GM20431 (cell line): ENCODE results near the gene FBLN2.

Source experiments
- in situ Hi-C: fragments of 300-500 bp; cut with MseI, MboI; formaldehyde crosslinking; loops from one replicate; pipeline ENCODE4 v1.15.0; 2020; ENCODE audit warnings: low sequenced_read_pairs; ENCODE audit not compliant: unreplicated experiment

Gene FBLN2

DNA sequence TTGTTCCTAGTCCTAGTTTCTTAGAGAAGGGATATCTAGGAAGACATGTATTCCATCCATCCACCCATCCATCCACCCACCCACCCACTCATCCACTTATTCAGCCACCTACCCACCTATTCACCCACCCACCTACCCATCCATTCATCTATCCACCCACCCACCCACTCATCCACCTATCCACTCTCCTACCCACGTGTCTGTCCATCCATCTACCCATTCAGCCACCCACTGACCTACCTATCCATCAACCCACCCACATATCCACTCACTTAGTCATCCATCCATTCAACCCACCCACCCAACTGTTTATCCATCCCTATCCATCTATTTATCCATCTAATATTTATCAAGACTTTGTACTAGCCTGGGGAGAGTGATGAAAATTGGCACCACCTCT is 120.5 kb downstream of the FBLN2 start:
- in situ Hi-C loops = loop anchor here (25.0 kb wide), 1 partner anchor 218 kb away; the partner anchor contains the start of gene WNT7A

GRCh38 chr3:13670292-13670691 is 121.4 kb downstream of the FBLN2 start:
- in situ Hi-C loops = loop anchor here (25.0 kb wide), 1 partner anchor 217 kb away; the partner anchor contains the start of gene WNT7A

GRCh38 chr3:13671482-13672233 is 122.7 kb downstream of the FBLN2 start:
- in situ Hi-C loops = loop anchor here (25.0 kb wide), 1 partner anchor 216 kb away; the partner anchor contains the start of gene WNT7A

DNA sequence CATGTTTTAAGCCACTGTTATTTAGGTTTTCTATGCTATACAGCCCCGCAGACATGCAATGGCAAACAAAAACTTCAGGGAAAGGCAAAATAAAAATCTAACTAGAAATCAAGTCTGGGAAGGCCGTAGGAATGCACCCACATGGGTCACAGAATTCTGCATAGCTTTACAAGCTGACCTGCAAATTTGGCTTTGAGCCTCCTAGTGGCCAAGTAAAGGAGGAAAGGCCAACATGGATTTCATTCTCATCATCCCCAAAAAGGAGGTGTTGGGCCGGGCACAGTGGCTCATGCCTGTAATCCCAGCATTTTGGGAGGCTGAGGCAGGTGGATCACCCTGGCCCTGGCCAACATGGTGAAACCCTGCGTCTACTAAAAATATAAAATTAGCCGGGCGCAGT is 124.3 kb downstream of the FBLN2 start:
- in situ Hi-C loops = loop anchor here (25.0 kb wide), 1 partner anchor 214 kb away; the partner anchor contains the start of gene WNT7A

DNA sequence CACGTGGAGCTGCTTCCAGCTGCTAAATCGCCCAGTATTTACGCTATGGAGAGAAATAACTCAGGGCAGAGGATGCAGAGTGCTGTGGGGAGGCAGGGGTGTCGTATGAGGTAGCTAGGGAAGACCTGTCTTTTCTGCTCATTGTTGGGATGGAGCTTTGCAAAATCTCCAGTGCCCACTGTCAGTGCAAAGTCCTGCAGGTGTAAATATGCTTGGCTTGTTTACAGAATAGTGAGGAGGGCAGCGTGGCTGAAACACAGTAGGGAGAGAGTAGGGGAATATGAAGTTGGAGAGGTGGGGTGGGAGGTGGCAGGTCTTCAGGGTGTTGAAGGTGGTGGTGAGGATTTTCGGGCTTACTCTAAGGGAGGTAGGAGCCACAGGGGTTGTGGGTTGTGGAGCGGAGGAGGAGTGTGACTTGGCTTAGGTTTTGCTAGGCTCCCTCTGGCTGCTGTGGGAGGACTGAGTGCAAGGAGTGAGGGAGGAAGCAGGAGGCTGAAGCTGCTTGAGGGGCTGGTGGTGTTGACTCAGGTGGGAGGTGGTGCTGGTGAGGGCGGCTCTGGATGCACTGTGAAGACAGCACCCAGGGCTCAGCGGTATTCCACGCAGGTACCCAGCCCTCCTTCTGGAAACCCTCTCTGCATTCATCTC is 125.7 kb downstream of the FBLN2 start:
- in situ Hi-C loops = loop anchor here (25.0 kb wide), 1 partner anchor 213 kb away; the partner anchor contains the start of gene WNT7A

DNA sequence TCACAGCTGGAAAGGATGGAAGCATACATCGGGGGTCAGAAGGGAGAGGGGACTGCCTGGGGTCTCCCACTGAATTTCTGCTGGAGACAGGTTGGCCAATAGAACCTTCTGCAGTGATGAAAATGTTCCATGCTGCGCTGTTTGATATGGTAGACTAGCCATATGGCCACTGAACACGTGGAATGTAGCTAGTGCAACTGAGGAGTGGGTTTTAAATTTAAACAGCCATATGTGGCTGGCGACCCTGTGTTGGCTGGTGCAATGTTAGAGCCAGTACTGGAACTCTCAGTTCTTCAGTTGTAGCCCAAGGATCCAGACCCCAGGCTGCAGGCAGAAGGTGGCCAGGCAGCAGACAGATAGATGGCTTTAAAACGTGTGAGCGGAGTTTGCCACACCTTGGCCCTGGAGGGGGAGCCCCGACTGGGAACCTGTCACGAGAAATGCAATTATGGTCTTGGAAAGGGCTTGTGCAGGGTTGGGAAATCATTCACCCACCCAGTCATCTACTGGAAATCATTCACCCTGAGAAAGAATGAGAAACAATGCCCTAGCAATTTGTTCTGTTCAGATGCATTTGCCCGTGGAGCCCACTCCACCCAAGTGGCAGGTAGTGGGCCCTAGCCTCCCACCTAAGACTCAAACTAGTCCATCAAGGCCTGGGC is 127.6 kb downstream of the FBLN2 start:
- in situ Hi-C loops = no loop called here

GRCh38 chr3:13677272-13677671 is 128.3 kb downstream of the FBLN2 start:
- in situ Hi-C loops = no loop called here

DNA sequence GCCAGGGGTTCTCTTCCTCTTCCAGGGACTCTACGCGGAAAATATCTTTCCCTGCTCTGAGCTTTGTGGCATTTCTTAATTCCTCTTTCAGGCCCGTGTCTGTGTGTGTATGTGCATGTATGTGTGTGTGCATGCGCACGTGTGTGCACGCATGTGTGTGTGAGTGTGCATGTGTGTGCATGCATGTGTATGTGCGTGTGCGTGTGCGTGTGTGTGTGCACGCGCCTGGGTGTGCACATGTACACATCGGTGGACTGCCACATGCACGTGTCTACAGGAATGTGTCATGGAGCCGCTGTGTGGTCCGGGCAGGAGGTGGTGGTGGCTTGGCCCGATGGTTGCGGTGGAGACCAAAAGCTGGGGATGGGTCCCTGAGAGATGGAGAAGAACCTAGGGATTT is 133.0 kb downstream of the FBLN2 start:
- in situ Hi-C loops = no loop called here

- in situ Hi-C loops = no loop called here
Observed at GRCh38 chr3:13682331-13683013, 133.5 kb downstream of the FBLN2 start.

DNA sequence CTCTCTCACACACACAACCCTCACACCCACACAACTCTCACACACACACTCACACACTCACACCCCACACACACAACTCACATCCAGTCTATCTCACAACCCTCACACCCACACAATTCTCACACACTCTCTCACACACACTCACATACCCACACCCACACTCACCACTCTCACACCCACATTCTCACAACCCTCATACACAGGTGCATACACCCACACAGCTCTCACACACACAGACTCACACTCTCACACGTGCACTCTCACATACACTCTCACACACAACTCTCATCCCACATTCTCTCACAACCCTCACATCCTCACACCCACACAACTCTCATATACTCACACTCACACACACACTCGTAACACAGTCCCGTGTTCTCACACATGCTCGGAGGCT is 134.4 kb downstream of the FBLN2 start:
- in situ Hi-C loops = no loop called here

- in situ Hi-C loops = no loop called here
Observed at GRCh38 chr3:13683772-13684171, 134.8 kb downstream of the FBLN2 start.

GRCh38 chr3:13684350-13684749 is 135.4 kb downstream of the FBLN2 start:
- in situ Hi-C loops = no loop called here

- in situ Hi-C loops = no loop called here
Observed at GRCh38 chr3:13684854-13685253, 135.9 kb downstream of the FBLN2 start.

DNA sequence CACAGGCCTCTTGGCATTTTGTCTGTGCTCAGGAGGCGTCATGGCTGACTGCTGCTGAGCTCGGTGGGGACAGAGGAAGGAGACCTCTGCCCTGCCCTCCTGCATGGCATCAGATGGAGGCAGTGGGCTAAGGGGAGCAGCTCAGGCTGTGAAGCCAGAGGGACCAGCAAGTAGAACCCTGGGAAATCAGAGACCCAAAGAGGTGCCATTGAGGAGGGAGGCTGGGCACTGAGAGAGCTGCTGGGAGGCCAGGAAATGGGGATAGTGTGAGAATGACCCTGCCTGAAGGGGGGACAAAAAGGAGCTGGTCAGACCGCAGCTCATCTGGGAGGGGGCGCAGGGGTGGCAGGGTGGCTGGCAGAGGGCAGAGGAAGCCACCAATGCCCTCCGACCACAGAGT is 136.8 kb downstream of the FBLN2 start:
- in situ Hi-C loops = no loop called here

DNA sequence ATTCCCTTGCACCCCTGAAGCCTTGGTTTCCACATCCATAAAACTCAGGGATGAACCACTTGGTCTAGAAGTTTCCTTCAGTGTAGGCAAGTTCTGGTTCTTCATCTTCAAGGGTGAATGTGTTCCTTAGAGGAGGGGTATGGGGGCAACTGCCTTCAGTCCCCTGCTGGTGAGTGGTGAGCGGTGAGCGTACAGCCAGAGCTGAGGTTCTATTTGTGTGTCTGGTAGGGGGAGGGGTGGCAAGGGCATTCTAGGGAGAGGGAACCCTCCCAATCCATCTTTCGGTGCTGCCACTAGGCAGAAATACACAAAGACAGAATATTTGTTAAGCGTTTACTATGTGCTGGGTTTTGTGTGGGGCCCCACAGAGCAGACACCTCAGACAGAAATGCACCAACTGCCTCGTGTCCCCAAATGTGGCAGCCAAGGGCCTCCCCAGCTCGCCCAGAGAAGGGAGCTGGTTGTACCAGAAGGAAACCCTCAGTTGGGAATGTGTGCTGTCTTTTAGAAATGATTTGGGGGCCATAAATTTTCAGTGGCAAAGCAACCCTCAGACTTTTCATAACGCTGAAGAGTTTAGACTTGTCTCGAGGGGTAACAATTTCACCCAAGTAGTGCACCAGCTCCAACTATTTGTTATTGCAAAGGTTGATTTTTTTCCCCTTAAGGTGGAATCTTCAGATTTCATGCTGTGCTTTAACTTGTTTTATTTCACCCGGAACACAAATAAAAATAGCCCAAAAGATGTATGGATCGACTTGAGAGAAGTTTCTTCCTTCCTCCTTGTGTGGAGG is 137.6 kb downstream of the FBLN2 start:
- in situ Hi-C loops = no loop called here

DNA sequence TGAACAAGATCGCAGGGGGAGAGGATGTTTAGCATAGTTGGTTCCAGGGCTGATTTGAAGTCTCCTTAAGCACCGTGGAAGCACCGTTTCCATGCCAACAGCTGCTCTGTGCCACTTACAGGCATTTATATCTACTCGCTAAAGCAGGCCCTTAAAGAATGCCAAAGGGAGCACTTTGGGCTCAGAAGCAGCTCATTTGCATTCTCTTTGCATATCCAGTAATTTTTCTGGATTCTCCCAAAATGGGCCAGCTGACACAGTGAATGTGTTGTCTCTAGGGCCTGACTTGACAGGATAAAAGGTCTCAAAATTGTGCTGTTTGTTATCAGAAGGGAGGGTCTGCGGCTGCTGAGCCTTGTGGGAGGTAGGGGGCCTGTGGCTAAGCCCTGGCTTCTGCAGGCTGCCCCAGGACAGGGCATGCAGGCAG is 138.6 kb downstream of the FBLN2 start:
- in situ Hi-C loops = no loop called here
